Ovary (tissue), 3 donors: ENCODE results near the gene INSL3.

ENCODE experiments used
- POLR2A ChIP-seq: fragments of 450-650 bp; IDR thresholded peaks from one replicate; pipeline ENCODE4 v1.6.1; 2017; ENCODE audit warnings: antibody characterized with exemption, mild to moderate bottlenecking, moderate library complexity
- TF ChIP-seq, protein P1 (sequence below), 3 donors: fragments of 450-650 bp in 2 of 3; fragments of 200-600 bp in 1 of 3; IDR thresholded peaks; one replicate each; pipeline versions ENCODE4 v1.5.1 to v1.8.0; 2016 to 2022; ENCODE audit warnings: antibody characterized with exemption in 3 of 3, mild to moderate bottlenecking in 1 of 3
- donor health status: DM: no; HTN: no; CAD: no.

- peak; percentile 94 for TF ChIP-seq POLR2A
- TF ChIP-seq, protein P1, sequence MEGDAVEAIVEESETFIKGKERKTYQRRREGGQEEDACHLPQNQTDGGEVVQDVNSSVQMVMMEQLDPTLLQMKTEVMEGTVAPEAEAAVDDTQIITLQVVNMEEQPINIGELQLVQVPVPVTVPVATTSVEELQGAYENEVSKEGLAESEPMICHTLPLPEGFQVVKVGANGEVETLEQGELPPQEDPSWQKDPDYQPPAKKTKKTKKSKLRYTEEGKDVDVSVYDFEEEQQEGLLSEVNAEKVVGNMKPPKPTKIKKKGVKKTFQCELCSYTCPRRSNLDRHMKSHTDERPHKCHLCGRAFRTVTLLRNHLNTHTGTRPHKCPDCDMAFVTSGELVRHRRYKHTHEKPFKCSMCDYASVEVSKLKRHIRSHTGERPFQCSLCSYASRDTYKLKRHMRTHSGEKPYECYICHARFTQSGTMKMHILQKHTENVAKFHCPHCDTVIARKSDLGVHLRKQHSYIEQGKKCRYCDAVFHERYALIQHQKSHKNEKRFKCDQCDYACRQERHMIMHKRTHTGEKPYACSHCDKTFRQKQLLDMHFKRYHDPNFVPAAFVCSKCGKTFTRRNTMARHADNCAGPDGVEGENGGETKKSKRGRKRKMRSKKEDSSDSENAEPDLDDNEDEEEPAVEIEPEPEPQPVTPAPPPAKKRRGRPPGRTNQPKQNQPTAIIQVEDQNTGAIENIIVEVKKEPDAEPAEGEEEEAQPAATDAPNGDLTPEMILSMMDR (IDR thresholded peaks at IDR 0.05): peak in 2 of 3 donors; percentile 9 to 17
These were observed 20.7 kb upstream of the INSL3 start for GRCh38 chr19:17841810-17842662.
